DND-41 (cell line): ENCODE results near the gene MEGF8.

Experiments
- EZH2 ChIP-seq: IDR thresholded peaks from 3 replicates; pipeline ENCODE4 v1.6.1; 2012; ENCODE audit warnings: borderline replicate concordance, low read depth, mild to moderate bottlenecking, moderate library complexity, low read length, inconsistent platforms; ENCODE audit not compliant: severe bottlenecking
- TF ChIP-seq, protein P1 (sequence below): IDR thresholded peaks from 2 replicates; pipeline ENCODE4 v1.5.1; 2012; ENCODE audit warnings: borderline replicate concordance, low read length, moderate library complexity, mild to moderate bottlenecking; ENCODE audit not compliant: poor library complexity, severe bottlenecking; ENCODE audit errors: extremely low read depth

DNA sequence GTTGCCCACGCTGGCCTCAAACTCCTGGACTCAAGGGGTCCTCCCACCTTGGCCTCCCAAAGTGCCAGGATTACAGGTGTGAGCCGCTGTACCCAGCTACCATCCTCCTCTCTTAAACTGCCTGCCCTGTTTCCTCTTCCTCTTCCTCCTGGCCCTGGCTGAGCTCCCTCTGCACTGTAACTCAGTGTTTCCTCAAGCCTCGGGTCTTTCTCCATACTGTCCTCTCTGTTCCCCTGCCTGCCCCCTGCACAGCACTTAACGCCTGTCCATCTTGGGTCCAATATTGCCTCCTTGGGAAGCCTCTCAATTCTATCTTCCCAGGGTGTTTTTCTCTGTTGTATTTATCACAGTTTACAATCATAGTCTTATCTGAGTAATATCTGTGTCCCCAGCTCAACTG is 95.7 kb downstream of the MEGF8 start:
- no peak for TF ChIP-seq EZH2
- TF ChIP-seq, protein P1, sequence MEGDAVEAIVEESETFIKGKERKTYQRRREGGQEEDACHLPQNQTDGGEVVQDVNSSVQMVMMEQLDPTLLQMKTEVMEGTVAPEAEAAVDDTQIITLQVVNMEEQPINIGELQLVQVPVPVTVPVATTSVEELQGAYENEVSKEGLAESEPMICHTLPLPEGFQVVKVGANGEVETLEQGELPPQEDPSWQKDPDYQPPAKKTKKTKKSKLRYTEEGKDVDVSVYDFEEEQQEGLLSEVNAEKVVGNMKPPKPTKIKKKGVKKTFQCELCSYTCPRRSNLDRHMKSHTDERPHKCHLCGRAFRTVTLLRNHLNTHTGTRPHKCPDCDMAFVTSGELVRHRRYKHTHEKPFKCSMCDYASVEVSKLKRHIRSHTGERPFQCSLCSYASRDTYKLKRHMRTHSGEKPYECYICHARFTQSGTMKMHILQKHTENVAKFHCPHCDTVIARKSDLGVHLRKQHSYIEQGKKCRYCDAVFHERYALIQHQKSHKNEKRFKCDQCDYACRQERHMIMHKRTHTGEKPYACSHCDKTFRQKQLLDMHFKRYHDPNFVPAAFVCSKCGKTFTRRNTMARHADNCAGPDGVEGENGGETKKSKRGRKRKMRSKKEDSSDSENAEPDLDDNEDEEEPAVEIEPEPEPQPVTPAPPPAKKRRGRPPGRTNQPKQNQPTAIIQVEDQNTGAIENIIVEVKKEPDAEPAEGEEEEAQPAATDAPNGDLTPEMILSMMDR = no peak
